ENCODE data around the gene ZMAT5.
A peak's percentile ranks its signal among the peaks of the same experiment; 100 is the strongest.

ZMAT5 gene

DNA sequence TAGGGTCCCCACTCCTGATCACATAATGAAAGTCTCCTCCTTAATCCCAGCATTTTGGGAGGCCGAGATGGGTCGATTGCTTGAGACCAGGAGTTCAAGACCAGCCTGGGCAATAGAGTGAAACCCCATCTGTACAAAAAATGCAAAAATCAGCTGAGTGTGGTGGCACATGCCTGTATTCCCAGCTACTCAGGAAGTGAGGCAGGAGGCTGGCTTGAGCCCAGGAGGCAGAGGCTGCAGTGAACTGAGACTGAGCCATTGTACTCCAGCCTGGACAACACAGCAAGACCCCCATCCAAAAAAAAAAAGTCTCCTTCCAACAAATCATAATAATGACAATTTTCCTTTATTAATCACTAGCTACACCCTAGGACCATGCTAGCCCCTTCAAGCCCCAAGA, 15.1 kb downstream of the ZMAT5 start:
- DNase-seq, result no peak

GRCh38 chr22:29750559-29751538, 16.0 kb downstream of the ZMAT5 start:
- no peak for DNase-seq

DNA sequence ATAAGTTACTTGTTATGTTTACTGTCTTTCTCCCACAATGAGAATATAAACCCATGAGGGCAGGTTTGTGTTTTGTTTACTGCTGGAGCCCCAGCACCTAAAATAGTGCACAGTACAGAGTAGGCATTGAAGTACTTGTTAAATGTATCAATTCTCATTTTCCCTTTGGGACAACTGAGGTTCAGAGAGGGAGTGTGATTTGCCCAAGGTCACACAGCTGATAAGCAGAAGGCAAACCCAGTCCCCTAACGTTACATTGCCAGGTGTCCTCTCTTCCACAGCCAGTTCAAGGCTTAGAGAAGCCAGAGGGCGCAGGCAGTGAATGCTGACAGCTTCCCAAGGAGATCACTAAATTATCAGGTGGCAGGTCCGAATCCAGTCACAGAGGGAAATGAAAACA, 16.8 kb downstream of the ZMAT5 start:
- no peak for DNase-seq

DNA sequence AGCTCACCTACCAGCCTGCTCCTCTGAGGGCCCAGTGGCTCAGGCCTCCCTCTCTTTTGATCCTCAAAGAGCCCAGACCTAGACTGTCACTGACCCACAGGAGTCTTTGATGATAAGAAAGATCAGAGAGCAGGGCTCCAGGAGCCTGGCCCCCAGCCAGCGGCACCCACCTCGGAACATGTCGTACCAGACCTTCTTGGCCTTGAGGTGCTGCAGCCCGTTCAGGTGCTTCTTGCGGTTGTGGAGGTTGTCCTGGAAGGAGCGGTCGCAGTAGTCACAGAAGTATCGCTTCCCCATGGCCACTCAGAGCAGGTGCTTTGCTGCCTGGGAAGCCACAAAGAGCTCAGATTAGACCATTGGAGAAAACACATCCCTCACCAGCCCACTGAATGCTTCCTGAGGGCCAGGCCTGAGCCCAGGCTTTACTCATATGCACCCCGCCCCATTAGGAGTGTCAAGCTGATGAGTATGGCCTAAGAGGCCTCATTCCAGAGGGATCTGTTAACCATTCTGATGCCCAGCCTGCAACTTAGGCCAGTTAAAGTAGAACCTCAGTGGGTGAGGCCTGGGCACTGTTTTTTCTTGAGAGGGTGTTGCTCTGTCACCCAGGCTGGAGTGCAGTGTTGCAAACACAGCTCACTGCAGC, 18.4 kb downstream of the ZMAT5 start:
- DNase-seq, result no peak

- DNase-seq, result no peak
Measured at GRCh38 chr22:29747832-29748231, 19.0 kb downstream of the ZMAT5 start.

- peak; percentile 97 for DNase-seq
Measured at GRCh38 chr22:29744902-29745301, 21.9 kb downstream of the ZMAT5 start.

GRCh38 chr22:29742326-29742725, 24.5 kb downstream of the ZMAT5 start:
- DNase-seq, result no peak

GRCh38 chr22:29741926-29742325, 24.9 kb downstream of the ZMAT5 start:
- no peak for DNase-seq

DNA sequence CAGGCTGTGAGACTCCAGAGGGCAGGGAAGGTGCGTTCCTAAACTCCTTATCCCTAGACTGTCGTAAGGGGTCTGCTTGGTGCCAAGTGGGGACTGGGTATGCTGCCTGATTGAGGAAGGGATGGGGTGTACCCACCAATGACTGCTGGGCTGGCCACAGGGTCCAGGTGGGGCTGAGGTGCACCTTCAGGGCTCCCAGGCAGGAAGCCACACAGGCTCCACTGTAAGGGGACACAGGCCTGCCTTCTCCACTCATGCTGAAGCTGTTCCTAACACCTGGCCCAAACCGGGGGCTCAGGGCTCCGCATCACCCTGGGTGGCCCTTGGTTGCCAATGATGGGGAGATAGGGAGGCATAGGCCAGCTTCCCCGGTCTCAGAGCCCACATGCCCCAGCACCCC, 26.6 kb downstream of the ZMAT5 start:
- no peak for DNase-seq

GRCh38 chr22:29739346-29739875, 27.4 kb downstream of the ZMAT5 start:
- no peak for DNase-seq

DNA sequence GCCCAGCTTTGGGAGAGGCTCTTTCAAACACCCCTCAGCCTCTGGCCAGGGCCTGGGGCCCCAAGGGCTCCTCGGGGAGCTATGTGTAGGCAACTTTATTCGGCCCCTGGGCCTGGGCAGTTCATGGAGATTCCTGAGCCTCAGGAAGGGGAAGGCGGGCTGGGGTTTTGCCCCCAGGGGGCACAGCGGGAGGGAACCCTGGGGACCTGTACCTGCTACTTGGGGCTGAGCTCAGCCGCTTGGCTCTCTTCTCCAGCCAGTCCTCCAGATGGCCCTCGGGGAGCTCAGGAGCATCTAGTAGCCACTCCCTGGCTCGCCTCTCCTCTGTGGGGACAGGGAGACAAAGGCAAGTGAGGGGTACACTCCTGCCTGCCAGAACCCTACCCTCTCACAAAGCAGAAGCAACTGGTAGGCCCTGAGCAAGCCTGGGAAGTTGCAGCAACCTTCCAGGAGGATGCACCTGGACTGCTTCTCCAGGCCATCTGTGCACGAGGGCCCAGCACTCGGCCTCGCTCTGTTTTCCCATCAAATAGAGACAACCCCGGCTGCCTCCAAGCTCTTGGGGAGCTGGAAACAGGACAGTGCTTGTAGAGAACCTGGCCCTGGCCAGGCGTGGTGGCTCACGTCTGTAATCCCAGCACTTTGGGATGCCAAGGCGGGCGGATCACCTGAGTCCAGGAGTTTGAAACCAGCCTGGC, 28.5 kb downstream of the ZMAT5 start:
- DNase-seq, result no peak

DNA sequence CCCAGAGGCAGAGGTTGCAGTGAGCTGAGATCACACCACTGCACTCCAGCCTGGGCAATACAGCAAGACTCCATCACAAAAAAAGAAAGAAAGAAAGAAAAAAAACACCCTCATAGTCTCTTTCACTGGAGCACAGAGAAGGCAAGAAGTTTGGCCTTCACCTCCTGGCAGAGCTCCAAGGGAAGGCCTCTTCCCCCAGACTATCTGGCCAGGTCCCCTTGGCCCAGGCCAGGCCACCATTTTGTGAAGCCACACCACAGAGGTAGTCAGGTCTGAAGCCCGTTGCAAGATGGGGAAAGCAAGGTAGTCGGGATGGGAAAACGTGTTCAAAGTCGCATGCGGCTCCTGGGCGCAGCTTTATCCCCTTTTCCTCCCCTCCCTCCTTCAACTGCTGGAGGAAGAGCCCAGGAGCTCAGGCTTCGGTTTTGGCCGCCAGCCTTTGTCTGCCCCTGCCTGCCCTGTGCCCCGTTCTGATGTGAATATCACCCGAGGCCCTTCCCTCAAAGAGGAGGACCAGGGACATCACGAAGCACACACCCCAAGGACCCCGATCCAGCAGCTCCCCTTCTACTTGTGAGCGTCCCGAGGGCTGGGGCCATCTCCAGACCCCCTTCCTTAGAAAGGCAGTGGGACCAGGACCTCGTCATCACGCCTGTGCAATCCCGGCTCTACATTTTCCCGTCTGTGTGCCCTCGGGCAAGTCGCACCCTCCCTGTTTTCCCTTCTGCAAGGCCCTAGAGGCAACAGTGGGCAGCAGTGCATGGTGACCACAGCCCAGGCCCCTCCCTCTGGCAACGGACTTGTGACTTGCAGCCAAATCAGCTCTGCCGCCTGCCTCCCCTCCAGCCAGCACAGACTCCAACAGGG, 29.3 kb downstream of the ZMAT5 start:
- no peak for DNase-seq

GRCh38 chr22:29735416-29735815, 31.4 kb downstream of the ZMAT5 start:
- no peak for DNase-seq

DNA sequence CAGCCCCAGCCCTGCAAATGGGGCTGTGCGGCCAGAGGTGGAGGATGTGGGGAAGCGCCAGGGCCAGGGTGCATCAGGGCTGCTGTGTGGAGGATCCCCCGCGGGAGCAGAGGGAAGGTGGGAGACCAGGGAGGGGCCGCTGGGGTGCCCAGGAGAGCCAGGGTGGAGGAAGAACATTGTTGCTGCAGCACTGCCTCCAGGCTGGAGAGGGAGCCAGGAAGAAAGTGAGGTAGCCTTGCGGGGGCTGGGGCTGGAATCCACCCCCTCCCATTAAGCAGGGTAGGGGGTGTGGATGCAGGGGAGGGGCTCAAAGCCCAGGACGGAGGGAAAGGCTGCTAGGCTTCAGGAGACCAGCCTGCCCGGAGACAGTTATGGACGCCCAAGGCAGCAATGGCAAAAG, 32.0 kb downstream of the ZMAT5 start:
- DNase-seq, result no peak

GRCh38 chr22:29734406-29734805, 32.4 kb downstream of the ZMAT5 start:
- DNase-seq, result no peak

- peak; percentile 49 for DNase-seq
Measured at GRCh38 chr22:29733362-29734201, 33.2 kb downstream of the ZMAT5 start.

DNA sequence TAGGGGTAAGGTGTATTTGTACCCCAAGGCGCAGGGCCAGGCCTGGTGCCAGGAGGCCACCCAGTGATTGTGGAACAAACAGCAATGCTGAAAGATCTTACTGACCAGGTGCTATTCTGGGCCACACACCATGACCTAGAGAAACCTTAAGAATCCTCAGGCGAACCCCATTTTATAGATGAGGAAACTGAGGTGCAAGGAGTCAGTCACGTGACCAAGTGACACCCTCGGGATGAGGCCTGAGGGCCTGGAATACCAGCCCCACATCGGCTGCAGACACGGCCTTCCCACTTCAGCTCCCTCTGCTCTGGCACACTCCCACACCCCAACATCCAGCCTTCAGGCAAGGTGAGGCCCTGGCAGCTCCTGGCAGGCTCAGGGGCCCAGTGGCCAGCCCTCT, 33.9 kb downstream of the ZMAT5 start:
- no peak for DNase-seq

DNA sequence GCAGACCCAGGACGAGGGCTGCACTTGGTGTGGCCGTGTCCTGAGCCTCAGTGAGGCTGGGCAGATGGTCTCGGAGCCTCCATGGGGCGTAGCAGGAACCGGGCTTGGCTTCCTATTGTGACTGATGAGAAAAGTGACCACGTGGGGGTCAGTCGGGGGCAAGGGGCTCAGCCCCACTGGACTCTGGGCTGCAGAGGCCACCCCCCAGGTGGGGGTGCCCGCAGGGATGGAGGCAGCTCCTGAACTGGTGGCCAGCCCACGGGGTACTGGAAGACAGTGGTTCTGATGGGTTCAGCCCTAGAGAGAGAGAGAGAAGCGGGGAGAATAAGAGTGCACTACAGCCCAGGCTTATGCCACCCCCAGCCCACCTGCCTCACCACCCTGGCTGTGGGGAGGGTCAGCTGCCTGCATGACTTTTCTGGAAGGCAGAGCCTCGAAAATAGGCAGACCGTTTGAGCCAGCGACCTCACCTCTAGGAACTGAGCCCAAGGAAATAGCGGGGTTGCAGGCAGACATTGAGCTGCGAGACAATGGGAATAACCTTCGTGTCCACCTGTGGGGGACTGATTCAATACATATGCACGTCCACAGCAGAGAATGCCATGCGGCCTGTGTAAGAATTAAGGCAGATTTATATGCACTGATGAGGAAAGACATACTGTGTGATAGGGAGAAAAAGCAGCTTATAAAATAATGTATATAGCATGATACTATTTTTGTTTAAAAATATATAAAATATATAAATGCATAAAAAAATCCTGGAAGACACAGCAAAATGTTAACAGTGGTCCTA, 35.6 kb downstream of the ZMAT5 start:
- no peak for DNase-seq

DNA sequence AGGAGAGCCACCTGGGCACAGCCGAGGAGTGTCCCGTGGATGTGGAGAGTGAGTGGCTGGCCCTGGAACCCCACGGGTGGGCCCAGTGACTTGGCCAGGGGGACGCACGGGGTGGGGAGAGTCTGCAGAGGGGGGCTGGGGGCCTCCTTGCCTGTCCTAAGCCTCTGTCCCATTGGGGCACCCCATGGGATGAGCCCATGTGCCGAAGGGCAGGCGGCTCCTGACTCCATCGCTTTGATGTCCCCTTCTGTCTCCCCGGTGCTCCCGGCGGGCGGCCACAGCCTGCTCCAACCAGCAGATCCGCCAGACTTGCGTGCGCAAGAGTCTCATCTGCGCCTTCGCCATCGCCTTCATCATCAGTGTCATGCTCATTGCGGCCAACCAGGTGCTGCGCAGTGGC, 37.6 kb downstream of the ZMAT5 start:
- no peak for DNase-seq

- no peak for DNase-seq
Measured at GRCh38 chr22:29727131-29727523, 39.7 kb downstream of the ZMAT5 start.
